MM.1S (cell line): ENCODE data around the gene LBX1.
A peak's percentile ranks its signal among the peaks of the same experiment; 100 is the strongest.

Experiments
- DNase-seq: peaks from one replicate; pipeline ENCODE4 v3.0.0-alpha.2; 2015
- H2AFZ ChIP-seq: fragments of 300-600 bp; sonication (generic); 2 replicates; pipeline ENCODE4 v1.6.0; 2016; ENCODE audit warnings: antibody characterized with exemption, low read length
- H3F3A ChIP-seq: fragments of 300-600 bp; sonication (generic); 2 replicates; pipeline ENCODE4 v1.6.1; 2016; ENCODE audit warnings: mild to moderate bottlenecking, antibody characterized with exemption, low read length, moderate library complexity, mixed read lengths; ENCODE audit not compliant: insufficient read depth
- H3K27ac ChIP-seq: fragments of 300-600 bp; sonication (generic); 2 replicates; pipeline ENCODE4 v1.5.1; 2016; ENCODE audit warnings: mild to moderate bottlenecking, low read length
- H3K27me3 ChIP-seq: fragments of 300-600 bp; sonication (generic); replicated peaks from 2 replicates; pipeline ENCODE4 v1.6.0; 2016; ENCODE audit warnings: low read length; ENCODE audit not compliant: insufficient read depth
- H3K36me3 ChIP-seq: fragments of 300-600 bp; sonication (generic); replicated peaks from 2 replicates; pipeline ENCODE4 v1.6.1; 2016; ENCODE audit warnings: mild to moderate bottlenecking, low read length, mixed read lengths; ENCODE audit not compliant: insufficient read depth
- H3K4me1 ChIP-seq: fragments of 300-600 bp; sonication (generic); 2 replicates; pipeline ENCODE4 v1.6.1; 2016; ENCODE audit warnings: low read length, mixed read lengths
- H3K4me2 ChIP-seq: fragments of 300-600 bp; sonication (generic); 2 replicates; pipeline ENCODE4 v1.6.0; 2016; ENCODE audit warnings: low read depth, low read length
- H3K4me3 ChIP-seq: fragments of 300-600 bp; sonication (generic); 2 replicates; pipeline ENCODE4 v1.5.1; 2016; ENCODE audit warnings: low read length, mixed read lengths
- H3K79me2 ChIP-seq: fragments of 300-600 bp; sonication (generic); 2 replicates; pipeline ENCODE4 v1.6.1; 2016; ENCODE audit warnings: mixed run types, low read length, mixed read lengths
- H3K9ac ChIP-seq: fragments of 300-600 bp; sonication (generic); 2 replicates; pipeline ENCODE4 v1.6.1; 2016; ENCODE audit warnings: low read length, mixed read lengths
- H3K9me2 ChIP-seq: fragments of 300-600 bp; sonication (generic); replicated peaks from 2 replicates; pipeline ENCODE4 v1.6.1; 2016; ENCODE audit warnings: mild to moderate bottlenecking, low read length, mixed read lengths; ENCODE audit not compliant: insufficient read depth
- H3K9me3 ChIP-seq: fragments of 300-600 bp; sonication (generic); replicated peaks from 2 replicates; pipeline ENCODE4 v1.6.1; 2016; ENCODE audit warnings: mild to moderate bottlenecking, low read length, mixed read lengths; ENCODE audit not compliant: insufficient read depth
- H4K20me1 ChIP-seq: fragments of 300-600 bp; sonication (generic); 2 replicates; pipeline ENCODE4 v1.6.1; 2016; ENCODE audit warnings: mild to moderate bottlenecking, low read length, moderate library complexity, mixed read lengths; ENCODE audit not compliant: insufficient read depth
- CTCF ChIP-seq: fragments of 300-600 bp; sonication (generic); IDR thresholded peaks from 2 replicates; pipeline ENCODE4 v1.5.1; 2016; ENCODE audit warnings: antibody characterized with exemption, low read length, mixed read lengths
- EZH2 ChIP-seq: fragments of 300-600 bp; sonication (generic); optimal IDR thresholded peaks from 2 replicates; pipeline ENCODE3; 2017; ENCODE audit warnings: low read depth, mild to moderate bottlenecking, antibody characterized with exemption, low read length, mixed read lengths
- EZH2phosphoT487 ChIP-seq: fragments of 300-600 bp; sonication (generic); IDR thresholded peaks from 2 replicates; pipeline ENCODE4 v1.6.1; 2018; ENCODE audit warnings: antibody characterized with exemption, low read length

LBX1 gene

GRCh38 chr10:101195921-101196320, 33.3 kb downstream of the LBX1 start:
- peaks cover 7% of the 10 kb centered on the region for H3K4me1 ChIP-seq
- TF ChIP-seq CTCF (no peak), EZH2 (no peak), EZH2phosphoT487 (no peak)
- no peaks in the 10 kb centered on the region for H3K9me2 ChIP-seq
- no peak overlapping the region for H2AFZ ChIP-seq
- no peaks in the 10 kb centered on the region for H3K9me3 ChIP-seq
- H3K9ac ChIP-seq, result no peak overlapping the region
- no peak overlapping the region for H3K4me2 ChIP-seq
- DNase-seq, result no peak
- H3K36me3 ChIP-seq, result no peaks in the 10 kb centered on the region
- no peaks in the 10 kb centered on the region for H3K27me3 ChIP-seq
- H3F3A ChIP-seq, result no peaks in the 10 kb centered on the region
- no peak overlapping the region for H3K4me3 ChIP-seq
- no peak overlapping the region for H3K27ac ChIP-seq
- no peaks in the 10 kb centered on the region for H4K20me1 ChIP-seq
- H3K79me2 ChIP-seq, result no peaks in the 10 kb centered on the region

GRCh38 chr10:101189461-101190401, 39.5 kb downstream of the LBX1 start:
- no peaks in the 10 kb centered on the region for H3K36me3 ChIP-seq
- peaks cover 20% of the 10 kb centered on the region for H3K4me1 ChIP-seq
- H3K4me2 ChIP-seq, result no peak overlapping the region
- no peak overlapping the region for H3K27ac ChIP-seq
- TF ChIP-seq CTCF (no peak), EZH2phosphoT487 (no peak), EZH2 (no peak)
- H3K4me3 ChIP-seq, result no peak overlapping the region
- no peak overlapping the region for H2AFZ ChIP-seq
- H3K27me3 ChIP-seq, result no peaks in the 10 kb centered on the region
- no peaks in the 10 kb centered on the region for H3F3A ChIP-seq
- H3K9me3 ChIP-seq, result no peaks in the 10 kb centered on the region
- no peak overlapping the region for H3K9ac ChIP-seq
- H3K79me2 ChIP-seq, result no peaks in the 10 kb centered on the region
- H4K20me1 ChIP-seq, result no peaks in the 10 kb centered on the region
- H3K9me2 ChIP-seq, result no peaks in the 10 kb centered on the region
- peak; percentile 39 for DNase-seq

DNA sequence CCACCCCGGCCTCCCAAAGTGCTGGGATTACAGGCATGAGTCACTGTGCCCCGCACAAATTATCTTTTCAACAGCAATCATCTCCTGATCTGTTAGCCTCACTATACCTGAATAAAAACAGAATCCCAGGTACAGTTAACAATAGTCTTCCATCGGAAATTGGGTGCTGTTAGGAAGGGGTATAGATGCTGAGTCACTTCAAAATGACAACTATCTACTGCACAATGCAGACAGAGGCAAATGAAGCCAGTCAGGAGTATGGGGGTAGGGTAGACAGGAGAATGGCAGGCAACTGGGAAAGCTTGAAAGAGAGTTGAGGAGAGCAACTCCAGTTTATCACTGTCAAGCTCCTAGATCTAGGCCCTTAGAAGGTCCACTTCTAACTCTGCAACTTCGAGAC, 40.3 kb downstream of the LBX1 start:
- Histone ChIP-seq H3K27me3 (no peaks in the 10 kb centered on the region), H4K20me1 (no peaks in the 10 kb centered on the region), H3K36me3 (no peaks in the 10 kb centered on the region), H3K4me1 (peaks cover 20% of the 10 kb centered on the region), H3K27ac (no peak overlapping the region), H3K4me3 (no peak overlapping the region), H3K79me2 (no peaks in the 10 kb centered on the region), H3K9ac (no peak overlapping the region), H3K4me2 (no peak overlapping the region), H3K9me3 (no peaks in the 10 kb centered on the region), H3F3A (no peaks in the 10 kb centered on the region), H2AFZ (no peak overlapping the region), H3K9me2 (no peaks in the 10 kb centered on the region)
- DNase-seq, result no peak
- TF ChIP-seq EZH2, result no peak
- no peak for TF ChIP-seq EZH2phosphoT487
- no peak for TF ChIP-seq CTCF
